Suprapubic skin (tissue), 4 donors: Measurements from ENCODE around the gene STKLD1.

Experiments used
- CTCF ChIP-seq, 2 donors: fragments of 200-600 bp in 1 of 2; fragments of 450-650 bp in 1 of 2; sonication (generic) in 1 of 2; IDR thresholded peaks; one replicate each; pipeline ENCODE4 v1.5.1; 2016 to 2019; ENCODE audit warnings: antibody characterized with exemption in 2 of 2, mild to moderate bottlenecking in 1 of 2, moderate library complexity in 1 of 2
- EP300 ChIP-seq: sonication (generic); formaldehyde crosslinking; IDR thresholded peaks from one replicate; pipeline ENCODE4 v1.6.1; 2017; ENCODE audit warnings: antibody characterized with exemption
- POLR2A ChIP-seq, 2 donors: fragments of 450-650 bp; IDR thresholded peaks; one replicate each; pipeline ENCODE4 v1.6.1; 2017; ENCODE audit warnings: antibody characterized with exemption in 2 of 2, mild to moderate bottlenecking in 2 of 2, moderate library complexity in 2 of 2
- POLR2AphosphoS5 ChIP-seq, 3 donors: sonication (generic); formaldehyde crosslinking; IDR thresholded peaks; one replicate each; pipeline ENCODE4 v1.6.1; 2017; ENCODE audit warnings: antibody characterized with exemption in 3 of 3

GRCh38 chr9:133454325-133454724, 78.2 kb downstream of the STKLD1 start:
- TF ChIP-seq CTCF (IDR thresholded peaks at IDR 0.05) (no peak), EP300 (no peak), POLR2A (IDR thresholded peaks at IDR 0.05) (no peak), POLR2AphosphoS5 (IDR thresholded peaks at IDR 0.05) (no peak)
